Measurements from ENCODE around the gene LMAN1.

- TF ChIP-seq YY1 (IDR thresholded peaks at IDR 0.05) (no peak), GABPA (IDR thresholded peaks at IDR 0.05 in 1 of 2, conservative IDR thresholded peaks at IDR 0.05 in 1 of 2) (no peak), CTCF (IDR thresholded peaks at IDR 0.05; ENCODE audit: low read depth, low read length, missing input control) (no peak)
- TF ChIP-seq, protein P1, sequence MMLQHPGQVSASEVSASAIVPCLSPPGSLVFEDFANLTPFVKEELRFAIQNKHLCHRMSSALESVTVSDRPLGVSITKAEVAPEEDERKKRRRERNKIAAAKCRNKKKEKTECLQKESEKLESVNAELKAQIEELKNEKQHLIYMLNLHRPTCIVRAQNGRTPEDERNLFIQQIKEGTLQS (IDR thresholded peaks at IDR 0.05), result no peak
These were observed 33.1 kb downstream of the LMAN1 start for GRCh38 chr18:59325965-59326364.
